HG02938 (cell line): ENCODE results near the gene TBX5.

ENCODE experiments used
- ATAC-seq: cut with Tn5 transposase; IDR thresholded peaks from one replicate; pipeline ENCODE4 v1.9.1; 2021; ENCODE audit warnings: mild to moderate bottlenecking, moderate library complexity; ENCODE audit not compliant: unreplicated experiment

Gene TBX5

GRCh38 chr12:114405519-114406271 lies at the start of gene TBX5:
Gene TBX5, minus strand, starts transcription at chr12:114406144. Its CDS starts 2,246 bp downstream, at chr12:114403898.
- ATAC-seq: no peak

- no peak for ATAC-seq
These were observed 45.7 kb upstream of the TBX5 start for GRCh38 chr12:114451657-114452056.

- no peak for ATAC-seq
These were observed 44.8 kb upstream of the TBX5 start for GRCh38 chr12:114450515-114451300.

GRCh38 chr12:114450019-114450418 lies 44.1 kb upstream of the TBX5 start:
- ATAC-seq: no peak

GRCh38 chr12:114448618-114448933 lies 42.6 kb upstream of the TBX5 start:
- no peak for ATAC-seq

GRCh38 chr12:114447799-114448617 lies 42.1 kb upstream of the TBX5 start:
- no peak for ATAC-seq

- ATAC-seq: no peak
These were observed 41.4 kb upstream of the TBX5 start for GRCh38 chr12:114447274-114447716.

- no peak for ATAC-seq
These were observed 39.7 kb upstream of the TBX5 start for GRCh38 chr12:114445401-114446323.

- ATAC-seq: no peak
These were observed 38.7 kb upstream of the TBX5 start for GRCh38 chr12:114444422-114445279.

- no peak for ATAC-seq
These were observed 37.9 kb upstream of the TBX5 start for GRCh38 chr12:114443607-114444421.

- ATAC-seq: no peak
These were observed 36.6 kb upstream of the TBX5 start for GRCh38 chr12:114442578-114442977.

GRCh38 chr12:114441545-114441944 lies 35.6 kb upstream of the TBX5 start:
- no peak for ATAC-seq

GRCh38 chr12:114441039-114441383 lies 35.1 kb upstream of the TBX5 start:
- no peak for ATAC-seq

- ATAC-seq: no peak
These were observed 34.5 kb upstream of the TBX5 start for GRCh38 chr12:114440270-114441038.

- ATAC-seq: no peak
These were observed 33.9 kb upstream of the TBX5 start for GRCh38 chr12:114439817-114440216.

- no peak for ATAC-seq
These were observed 33.3 kb upstream of the TBX5 start for GRCh38 chr12:114439261-114439683.

- ATAC-seq: no peak
These were observed 32.8 kb upstream of the TBX5 start for GRCh38 chr12:114438635-114439256.
